ENCODE results near the gene NEDD4L. TPM values are rescaled to one million over a fixed set of nuclear protein-coding genes. Genes with fewer than 3 reads are reported as not detected.

The NEDD4L gene
- total RNA-seq, 1 experiment from 2014 or later = 42.9 TPM

GRCh38 chr18:58069721-58070292 lies 25.8 kb downstream of the NEDD4L start:
- no peaks in the 10 kb centered on the region for H3K9me3 ChIP-seq (ENCODE audit: control insufficient read depth, insufficient read depth, low read depth, low read length)
- ATAC-seq (no peak), DNase-seq (ENCODE audit: low read depth, low spot score) (no peak)
- H3K27ac ChIP-seq (ENCODE audit: low read length) = no peak overlapping the region
- in situ Hi-C loops (cut with HindIII; ENCODE audit: low pct_unique_long_range_greater_than_20kb, low sequenced_read_pairs) (no loop called here), intact Hi-C loops (cut with micrococcal nuclease; ENCODE audit: unreplicated experiment) (no loop called here)
- no peaks in the 10 kb centered on the region for H3K27me3 ChIP-seq (ENCODE audit: control insufficient read depth, insufficient read depth, low read length)
- no peaks in the 10 kb centered on the region for H3K4me1 ChIP-seq (ENCODE audit: control insufficient read depth, insufficient read depth, low read length)
- ChIA-PET POLR2A (interaction anchor here (0.6 kb wide), 1 partner anchor 301 kb away, joined by 9 read pairs; no protein-coding TSS in a partner anchor), CTCF (no interaction called here)
- no peaks in the 10 kb centered on the region for H3K36me3 ChIP-seq (ENCODE audit: control insufficient read depth, insufficient read depth, low read length)
- TF ChIP-seq TCF7L2 (IDR thresholded peaks at IDR 0.05; ENCODE audit: low read depth, low read length) = no peak
- no peak for TF ChIP-seq POLR2AphosphoS5 (IDR thresholded peaks at IDR 0.05; ENCODE audit: low read depth, low read length)
- TF ChIP-seq REST (IDR thresholded peaks at IDR 0.05; ENCODE audit: insufficient read depth in 1 of 2, low read depth in 2 of 2, low read length in 1 of 2) = no peak
- no peak for TF ChIP-seq CTCF (IDR thresholded peaks at IDR 0.05)
- no peak for TF ChIP-seq SIN3A (IDR thresholded peaks at IDR 0.05; ENCODE audit: borderline replicate concordance, insufficient read depth, low read depth, low read length)
- BruUV-seq (replicated peaks) = no TSS peak
- H3K4me3 ChIP-seq (ENCODE audit: low read depth in 2 of 2, low read length in 2 of 2) = no peak overlapping the region

- no peak overlapping the region for H3K27ac ChIP-seq (ENCODE audit: low read length)
- H3K9me3 ChIP-seq (ENCODE audit: control insufficient read depth, insufficient read depth, low read depth, low read length) = no peaks in the 10 kb centered on the region
- no peaks in the 10 kb centered on the region for H3K36me3 ChIP-seq (ENCODE audit: control insufficient read depth, insufficient read depth, low read length)
- H3K27me3 ChIP-seq (ENCODE audit: control insufficient read depth, insufficient read depth, low read length) = no peaks in the 10 kb centered on the region
- intact Hi-C loops (cut with micrococcal nuclease; ENCODE audit: unreplicated experiment) = no loop called here
- ChIA-PET POLR2A (no interaction called here), CTCF (interaction anchor here (0.6 kb wide), 1 partner anchor 1102 kb away, joined by 6 read pairs; no protein-coding TSS in a partner anchor)
- no peak overlapping the region for H3K4me3 ChIP-seq (ENCODE audit: low read depth in 2 of 2, low read length in 2 of 2)
- TF ChIP-seq REST (IDR thresholded peaks at IDR 0.05; ENCODE audit: insufficient read depth in 1 of 2, low read depth in 2 of 2, low read length in 1 of 2) (no peak), TCF7L2 (IDR thresholded peaks at IDR 0.05; ENCODE audit: low read depth, low read length) (no peak), POLR2AphosphoS5 (IDR thresholded peaks at IDR 0.05; ENCODE audit: low read depth, low read length) (no peak), SIN3A (IDR thresholded peaks at IDR 0.05; ENCODE audit: borderline replicate concordance, insufficient read depth, low read depth, low read length) (no peak), CTCF (IDR thresholded peaks at IDR 0.05) (no peak)
- no TSS peak for BruUV-seq (replicated peaks)
- no peaks in the 10 kb centered on the region for H3K4me1 ChIP-seq (ENCODE audit: control insufficient read depth, insufficient read depth, low read length)
- no peak for DNase-seq (ENCODE audit: low read depth, low spot score)
- in situ Hi-C loops (cut with HindIII; ENCODE audit: low pct_unique_long_range_greater_than_20kb, low sequenced_read_pairs) = no loop called here
- no peak for ATAC-seq
Measured at GRCh38 chr18:58076052-58076451, 32.0 kb downstream of the NEDD4L start.
